Fibroblast of mammary gland (primary cell): Measurements from ENCODE around the gene EPB41L4B.

Experiments
- DNase-seq: peaks from one replicate; pipeline ENCODE4 v3.0.0-alpha.2; 2010; ENCODE audit warnings: low read depth
- H3K4me3 ChIP-seq: 2 replicates; pipeline ENCODE4 v1.5.1; 2011; ENCODE audit warnings: low read depth, mild to moderate bottlenecking, low read length, moderate library complexity; ENCODE audit not compliant: control insufficient read depth
- TF ChIP-seq, protein P1 (sequence below): conservative IDR thresholded peaks from 2 replicates; pipeline ENCODE4 v1.5.1; 2011; ENCODE audit warnings: low read depth, low read length, inconsistent platforms; ENCODE audit not compliant: control insufficient read depth, insufficient read depth

EPB41L4B gene

DNA sequence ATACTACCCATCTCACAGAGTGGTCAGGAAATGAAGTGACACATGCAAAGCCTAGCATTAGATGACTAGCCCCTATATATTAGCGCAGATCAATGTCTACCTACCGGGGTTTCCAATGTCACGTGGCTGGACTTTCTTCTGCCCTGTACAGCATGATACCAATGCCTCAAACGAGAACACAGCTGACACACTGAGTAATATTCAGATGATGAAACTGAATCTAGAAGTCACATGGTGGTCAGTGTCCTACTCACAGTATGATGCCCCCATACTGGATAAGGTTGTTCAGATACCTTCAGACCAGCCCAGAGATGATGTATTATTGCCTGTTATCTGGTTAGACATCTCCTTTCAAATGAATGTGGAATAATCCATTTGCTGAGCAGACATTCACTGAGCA, 82.7 kb downstream of the EPB41L4B start:
- no peak for DNase-seq
- TF ChIP-seq, protein P1, sequence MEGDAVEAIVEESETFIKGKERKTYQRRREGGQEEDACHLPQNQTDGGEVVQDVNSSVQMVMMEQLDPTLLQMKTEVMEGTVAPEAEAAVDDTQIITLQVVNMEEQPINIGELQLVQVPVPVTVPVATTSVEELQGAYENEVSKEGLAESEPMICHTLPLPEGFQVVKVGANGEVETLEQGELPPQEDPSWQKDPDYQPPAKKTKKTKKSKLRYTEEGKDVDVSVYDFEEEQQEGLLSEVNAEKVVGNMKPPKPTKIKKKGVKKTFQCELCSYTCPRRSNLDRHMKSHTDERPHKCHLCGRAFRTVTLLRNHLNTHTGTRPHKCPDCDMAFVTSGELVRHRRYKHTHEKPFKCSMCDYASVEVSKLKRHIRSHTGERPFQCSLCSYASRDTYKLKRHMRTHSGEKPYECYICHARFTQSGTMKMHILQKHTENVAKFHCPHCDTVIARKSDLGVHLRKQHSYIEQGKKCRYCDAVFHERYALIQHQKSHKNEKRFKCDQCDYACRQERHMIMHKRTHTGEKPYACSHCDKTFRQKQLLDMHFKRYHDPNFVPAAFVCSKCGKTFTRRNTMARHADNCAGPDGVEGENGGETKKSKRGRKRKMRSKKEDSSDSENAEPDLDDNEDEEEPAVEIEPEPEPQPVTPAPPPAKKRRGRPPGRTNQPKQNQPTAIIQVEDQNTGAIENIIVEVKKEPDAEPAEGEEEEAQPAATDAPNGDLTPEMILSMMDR, result no peak
- H3K4me3 ChIP-seq, result no peak overlapping the region

DNA sequence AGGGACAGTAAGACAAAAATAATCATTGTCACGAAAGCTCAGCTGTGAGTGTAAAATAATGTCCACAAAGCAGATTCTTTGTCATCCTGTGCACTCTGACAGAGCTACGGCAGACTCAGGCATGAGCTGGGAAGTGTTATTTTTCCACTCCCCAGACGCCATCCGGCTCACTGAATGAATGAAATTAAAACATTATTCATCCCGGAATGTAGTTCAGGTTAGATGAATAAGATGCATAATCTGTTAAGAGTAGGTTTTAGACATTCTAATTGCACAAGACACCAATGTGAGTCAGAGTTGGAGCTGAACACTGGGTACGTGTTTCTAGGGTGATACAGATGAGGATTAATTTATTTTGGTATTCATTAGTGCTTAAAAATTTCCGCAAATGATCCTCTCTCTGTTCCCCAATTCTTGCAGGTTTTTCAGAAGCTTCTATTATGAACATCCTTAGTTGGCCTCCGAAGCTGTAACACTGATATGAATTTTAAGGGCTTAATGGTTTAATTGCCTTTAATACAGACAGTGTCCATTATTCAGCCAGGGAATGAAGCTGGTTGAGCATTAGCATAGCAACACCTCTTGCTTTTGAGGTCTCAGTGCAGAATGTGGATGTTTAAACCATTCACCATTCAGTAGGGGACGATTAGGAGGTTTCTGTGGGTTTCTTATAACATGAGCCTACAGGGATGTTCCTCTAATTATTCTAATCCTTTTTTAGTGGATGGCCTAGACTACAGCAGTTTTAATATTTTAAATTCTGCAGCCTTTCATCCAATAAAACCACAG, 88.2 kb downstream of the EPB41L4B start:
- DNase-seq, result peak; percentile 72
- TF ChIP-seq, protein P1, result no peak
- H3K4me3 ChIP-seq, result no peak overlapping the region

DNA sequence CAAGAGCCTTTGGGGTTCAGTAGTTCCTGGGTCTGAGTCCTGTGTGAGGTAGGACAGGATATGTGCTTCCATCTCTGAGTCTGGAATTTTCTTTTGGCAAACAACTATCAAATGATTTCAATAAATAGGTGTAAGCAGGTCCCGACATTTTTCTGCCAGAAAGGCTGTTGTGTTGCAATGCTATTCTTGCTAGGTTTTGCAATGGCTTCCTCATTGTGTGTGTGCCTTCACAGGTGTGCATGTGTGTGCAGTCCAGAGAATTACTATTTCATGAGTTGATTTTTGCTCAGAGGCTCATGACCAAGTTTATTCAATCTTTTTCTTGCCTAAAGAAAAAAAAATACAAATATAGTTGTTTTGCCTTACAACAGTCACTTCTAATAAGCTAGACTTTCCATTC, 89.3 kb downstream of the EPB41L4B start:
- DNase-seq, result no peak
- no peak overlapping the region for H3K4me3 ChIP-seq
- TF ChIP-seq, protein P1, result no peak

DNA sequence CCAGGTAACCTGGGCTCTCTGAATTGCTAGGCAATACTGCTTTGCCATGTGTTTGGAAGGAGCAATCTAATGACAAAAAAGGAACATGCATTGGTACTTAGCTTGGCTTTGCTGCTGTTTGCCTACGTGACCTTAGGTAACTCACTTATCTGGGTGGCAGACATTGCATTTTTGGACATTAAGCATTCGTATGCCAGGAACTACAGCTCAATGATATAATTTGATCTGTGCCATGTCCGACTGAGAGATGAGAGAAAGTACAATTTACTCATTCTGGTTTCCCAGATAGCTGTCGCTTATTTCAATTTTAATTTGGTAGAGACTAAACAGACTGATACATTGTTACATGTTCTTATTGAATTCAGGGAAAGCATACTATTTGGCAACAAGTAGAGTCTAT, 90.6 kb downstream of the EPB41L4B start:
- TF ChIP-seq, protein P1, result no peak
- DNase-seq, result no peak
- no peak overlapping the region for H3K4me3 ChIP-seq

DNA sequence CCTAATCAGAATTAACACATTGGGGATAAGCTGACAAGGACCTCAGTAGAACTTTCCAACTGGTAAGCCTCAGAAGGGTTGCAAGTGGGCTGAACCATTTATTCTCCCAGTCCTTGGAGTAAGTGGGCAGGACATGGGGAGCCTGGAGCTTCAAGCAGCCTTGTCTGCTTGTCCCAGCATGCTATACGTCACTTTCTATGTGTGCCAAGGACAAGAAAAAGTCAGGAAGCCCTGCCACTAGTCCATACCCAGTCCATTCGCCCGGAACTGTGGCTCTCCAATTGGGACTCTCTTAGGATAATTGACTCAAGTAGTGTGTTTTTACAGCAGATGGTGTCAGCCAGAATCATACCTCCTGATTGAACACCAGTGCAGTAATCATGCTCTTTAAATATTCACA, 91.2 kb downstream of the EPB41L4B start:
- H3K4me3 ChIP-seq, result no peak overlapping the region
- TF ChIP-seq, protein P1, result no peak
- DNase-seq, result no peak

DNA sequence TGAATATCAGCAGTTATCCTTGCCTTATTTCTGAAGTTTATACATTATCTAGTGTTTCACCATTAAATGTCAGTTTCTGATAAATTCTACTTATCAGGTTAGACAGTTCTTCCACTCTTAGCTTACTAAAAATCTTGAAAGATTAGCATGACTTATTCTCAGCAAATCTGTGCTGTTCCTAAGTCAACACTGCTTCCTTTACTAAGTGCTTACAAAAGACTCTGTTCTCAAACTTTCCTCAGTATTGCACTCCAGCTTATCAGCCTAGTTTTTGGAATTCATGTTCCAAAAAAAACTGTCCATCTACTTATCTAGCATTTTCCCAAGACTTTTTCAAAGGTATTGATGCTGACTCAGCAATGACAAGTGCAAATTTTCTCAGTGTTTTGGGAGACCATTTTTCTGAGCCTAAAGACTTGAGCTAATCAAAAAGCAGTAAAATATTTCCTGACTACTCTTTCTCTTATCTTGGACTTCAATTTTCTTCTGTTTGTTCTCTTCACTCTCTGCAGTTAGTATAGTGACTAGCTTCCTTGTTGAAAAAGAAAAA, 92.7 kb downstream of the EPB41L4B start:
- TF ChIP-seq, protein P1, result no peak
- no peak overlapping the region for H3K4me3 ChIP-seq
- DNase-seq, result no peak
